T-cell (primary cell): ENCODE data around the gene DHCR24. TPM values are rescaled to one million over a fixed set of nuclear protein-coding genes. Genes with fewer than 3 reads are reported as not detected.
"Not testable (repeated sequence)": the region's sequence is repeated elsewhere in the genome, so short reads cannot be mapped to it uniquely, and the experiment has no call there.

ENCODE experiments used
- ATAC-seq, 4 experiments: fragments of 200-7000 bp in 3 of 4; fragments of 150-1000 bp in 1 of 4; cut with Tn5 transposase; replicated peaks in 1 of 4; 1 replicate in 3 of 4; 2 replicates in 1 of 4; pipeline ENCODE4 v1.10.0; 2021; ENCODE audit warnings: moderate library complexity in 3 of 4, mild to moderate bottlenecking in 2 of 4, moderate number of reproducible peaks in 1 of 4
- CTCF ChIA-PET, 2 donors: fragments of 300-600 bp; sonication (Branson Sonifier 250); formaldehyde crosslinking; loops; one replicate each; lab custom pipeline; 2022; ENCODE audit warnings: antibody characterized with exemption in 2 of 2; lab: Charles Lee
- POLR2A ChIA-PET, 2 donors: fragments of 300-600 bp; sonication (Branson Sonifier 250); formaldehyde crosslinking; loops; one replicate each; lab custom pipeline; 2022; ENCODE audit warnings: antibody characterized with exemption in 2 of 2; lab: Charles Lee
- DNase-seq, 35 experiments: peaks; one replicate each; pipeline versions ENCODE4 v3.0.0 to v3.0.0-alpha.2; 2013 to 2023
- H3K27ac ChIP-seq: one replicate; pipeline ENCODE4 v1.5.1; 2013; ENCODE audit warnings: low read length
- H3K27me3 ChIP-seq, 2 experiments: replicated peaks in 1 of 2; 1 replicate in 1 of 2; 2 replicates in 1 of 2; pipeline versions ENCODE4 v1.6.1 to v1.7.0; 2013; ENCODE audit warnings: low read length in 1 of 2, mixed read lengths in 1 of 2; ENCODE audit not compliant: control insufficient read depth in 2 of 2, insufficient read depth in 2 of 2; ENCODE audit errors: extremely low read depth in 1 of 2
- H3K36me3 ChIP-seq, 2 donors: 1 replicate in 1 of 2; 2 replicates in 1 of 2; pipeline versions ENCODE4 v1.6.1 to v1.7.0; 2013; ENCODE audit warnings: low read length in 1 of 2; ENCODE audit not compliant: control insufficient read depth in 2 of 2, insufficient read depth in 1 of 2; ENCODE audit errors: extremely low read depth in 1 of 2
- H3K4me1 ChIP-seq, 2 experiments: 1 replicate in 1 of 2; 2 replicates in 1 of 2; pipeline versions ENCODE4 v1.6.1 to v1.7.0; 2013; ENCODE audit warnings: low read length in 2 of 2, mixed read lengths in 1 of 2; ENCODE audit not compliant: insufficient read depth in 2 of 2, control insufficient read depth in 1 of 2; ENCODE audit errors: extremely low read depth in 1 of 2
- H3K4me3 ChIP-seq, 2 donors: 1 replicate in 1 of 2; 2 replicates in 1 of 2; pipeline versions ENCODE4 v1.5.1 to v1.7.0; 2013; ENCODE audit warnings: mild to moderate bottlenecking in 2 of 2, low read length in 1 of 2, moderate library complexity in 1 of 2; ENCODE audit not compliant: control insufficient read depth in 1 of 2; ENCODE audit errors: extremely low read depth in 1 of 2
- H3K9me3 ChIP-seq: 2 replicates; pipeline ENCODE4 v1.7.0; 2013
- H3K27ac Mint-ChIP-seq, 2 donors: one replicate each; pipeline ENCODE4 v1.8.0; 2020 to 2021; ENCODE audit warnings: mild to moderate bottlenecking in 2 of 2, mixed read lengths in 2 of 2
- H3K27me3 Mint-ChIP-seq, 2 donors: one replicate each; pipeline ENCODE4 v1.8.0; 2021 to 2022; ENCODE audit warnings: mixed read lengths in 2 of 2
- H3K36me3 Mint-ChIP-seq: one replicate; pipeline ENCODE4 v1.8.0; 2021; ENCODE audit warnings: mixed read lengths
- H3K4me1 Mint-ChIP-seq, 3 donors: one replicate each; pipeline ENCODE4 v1.8.0; 2020 to 2022; ENCODE audit warnings: mixed read lengths in 3 of 3, mild to moderate bottlenecking in 1 of 3
- H3K4me3 Mint-ChIP-seq, 3 donors: one replicate each; pipeline ENCODE4 v1.8.0; 2020 to 2022; ENCODE audit warnings: mild to moderate bottlenecking in 3 of 3, mixed read lengths in 3 of 3, moderate library complexity in 3 of 3
- H3K9me3 Mint-ChIP-seq, 3 donors: one replicate each; pipeline ENCODE4 v1.8.0; 2020 to 2022; ENCODE audit warnings: mixed read lengths in 3 of 3
- WGBS: methylation state at CpG from one replicate; pipeline ENCODE4 v1.1.5; 2013; ENCODE audit warnings: missing lambda C conversion rate; ENCODE audit not compliant: insufficient coverage; 5-methylcytosine and 5-hydroxymethylcytosine counted together
- total RNA-seq, 35 experiments: library from RNA in 6 of 35; stranded (reverse) in 6 of 35; fragments of 120-200 nt in 1 of 35; gene quantifications; one replicate each; pipeline versions ENCODE4 v1.2.1 to v1.2.4 and lab custom pipeline; 2013 to 2026

Gene DHCR24
- 10 to 100 TPM in 3 of 5 donors, 1 to 10 TPM in 2; 4.5 to 19.9 (median 10.7) TPM for total RNA-seq
- 7.0 TPM for total RNA-seq (2013)
- 3.2 to 150 (median 12.2) reads per million in 29 experiments for total RNA-seq (lab: John Stamatoyannopoulos, UW)

- no peaks in the 10 kb centered on the region for H3K9me3 ChIP-seq
- ChIA-PET POLR2A (no interaction called here), CTCF (interaction anchor here (0.5 to 1.1 kb wide), 6 partner anchors 9 to 398 kb away, joined by 3 to 8 read pairs (median 3); no protein-coding TSS in a partner anchor)
- peaks cover 5 to 15% of the 10 kb centered on the region in 2 donors for H3K27me3 Mint-ChIP-seq
- WGBS, result under 1% methylated on average over 105 of the region's 109 CpGs
- peaks cover 24 to 28% (median 24%) of the 10 kb centered on the region in 3 donors for H3K4me1 Mint-ChIP-seq
- H3K27me3 ChIP-seq, result peaks cover 4 to 9% of the 10 kb centered on the region in 2 experiments
- no peaks in the 10 kb centered on the region for H3K36me3 ChIP-seq
- H3K4me3 Mint-ChIP-seq, result peak within 1 kb of the TSS; percentile 88 to 95 (median 95)
- no peak within 1 kb of the TSS for H3K27ac ChIP-seq
- ATAC-seq (peak; percentile 90 to 94 (median 92)), DNase-seq (peak; percentile 24 to 76 (median 49))
- peak within 1 kb of the TSS; percentile 59 to 71 for H3K4me3 ChIP-seq
- H3K27ac Mint-ChIP-seq, result peak within 1 kb of the TSS in 1 of 2 donors; percentile 64
- H3K4me1 ChIP-seq, result peaks cover 3 to 18% of the 10 kb centered on the region in 2 experiments
- H3K9me3 Mint-ChIP-seq, result no peaks in the 10 kb centered on the region
- peaks cover 5% of the 10 kb centered on the region for H3K36me3 Mint-ChIP-seq
Observed at GRCh38 chr1:54886724-54887664, at the start of gene DHCR24. Gene DHCR24 (minus strand): TSS chr1:54887195. CDS start chr1:54887119, 76 bp downstream.

GRCh38 chr1:54936791-54937190 is 49.8 kb upstream of the DHCR24 start:
- Mint-ChIP-seq H3K27me3 (peaks cover 17 to 21% of the 10 kb centered on the region in 2 donors), H3K27ac (no peak overlapping the region), H3K36me3 (no peaks in the 10 kb centered on the region), H3K4me3 (no peak overlapping the region), H3K9me3 (no peaks in the 10 kb centered on the region), H3K4me1 (peaks cover 11 to 15% (median 15%) of the 10 kb centered on the region in 3 donors)
- Histone ChIP-seq H3K9me3 (no peaks in the 10 kb centered on the region), H3K27me3 (peaks cover 0 to 6% of the 10 kb centered on the region in 2 experiments), H3K27ac (no peak overlapping the region), H3K4me3 (no peak overlapping the region), H3K36me3 (no peaks in the 10 kb centered on the region), H3K4me1 (peaks cover 3 to 8% of the 10 kb centered on the region in 2 experiments)
- 97% methylated on average over 4 of the region's 4 CpGs for WGBS
- no peak for ATAC-seq
- ChIA-PET CTCF (no interaction called here), POLR2A (no interaction called here)
- no peak for DNase-seq

GRCh38 chr1:54934869-54935268 is 47.9 kb upstream of the DHCR24 start:
- H3K4me1 Mint-ChIP-seq, result peaks cover 10 to 13% (median 11%) of the 10 kb centered on the region in 3 donors
- POLR2A ChIA-PET, result no interaction called here
- H3K4me1 ChIP-seq, result peaks cover 3 to 6% of the 10 kb centered on the region in 2 experiments
- peaks cover 0 to 4% (median 2%) of the 10 kb centered on the region in 3 donors for H3K9me3 Mint-ChIP-seq
- CTCF ChIA-PET, result interaction anchor here in 1 of 2 donors (0.7 to 1.7 kb wide), 2 partner anchors 10 to 48 kb away, joined by 3 to 4 read pairs; no protein-coding TSS in a partner anchor
- no peaks in the 10 kb centered on the region for H3K36me3 ChIP-seq
- H3K9me3 ChIP-seq, result no peaks in the 10 kb centered on the region
- no peak overlapping the region for H3K4me3 Mint-ChIP-seq
- H3K27ac Mint-ChIP-seq, result no peak overlapping the region
- H3K36me3 Mint-ChIP-seq, result no peaks in the 10 kb centered on the region
- no peak overlapping the region for H3K4me3 ChIP-seq
- H3K27me3 Mint-ChIP-seq, result peaks cover 17 to 22% of the 10 kb centered on the region in 2 donors
- DNase-seq, result no peak
- ATAC-seq, result no peak
- peaks cover 0 to 6% of the 10 kb centered on the region in 2 experiments for H3K27me3 ChIP-seq
- no peak overlapping the region for H3K27ac ChIP-seq

- H3K9me3 Mint-ChIP-seq, H3K4me3 ChIP-seq, H3K36me3 Mint-ChIP-seq, H3K4me3 Mint-ChIP-seq, H3K4me1 Mint-ChIP-seq, POLR2A ChIA-PET, H3K4me1 ChIP-seq, H3K27ac ChIP-seq, DNase-seq, ATAC-seq, H3K9me3 ChIP-seq, H3K27ac Mint-ChIP-seq, H3K36me3 ChIP-seq, H3K27me3 ChIP-seq: not testable (repeated sequence)
- WGBS, result 87% methylated on average over 2 of the region's 6 CpGs
- H3K27me3 Mint-ChIP-seq, result peaks cover 17 to 22% of the 10 kb centered on the region in 2 donors
- CTCF ChIA-PET, result interaction anchor here in 1 of 2 donors (1.0 to 1.7 kb wide), 2 partner anchors 11 to 14 kb away, joined by 3 to 4 read pairs; no protein-coding TSS in a partner anchor
Observed at GRCh38 chr1:54934081-54934480, 47.1 kb upstream of the DHCR24 start.

GRCh38 chr1:54931275-54931840 is 44.4 kb upstream of the DHCR24 start:
- 67% methylated on average over 1 of the region's 1 CpG for WGBS
- H3K4me1 ChIP-seq, result no peaks in the 10 kb centered on the region
- no peak overlapping the region for H3K27ac ChIP-seq
- no peaks in the 10 kb centered on the region for H3K4me1 Mint-ChIP-seq
- H3K36me3 ChIP-seq, result no peaks in the 10 kb centered on the region
- H3K9me3 Mint-ChIP-seq, result peaks cover 0 to 4% (median 2%) of the 10 kb centered on the region in 3 donors
- ATAC-seq, result no peak
- no peak overlapping the region for H3K27ac Mint-ChIP-seq
- no peaks in the 10 kb centered on the region for H3K9me3 ChIP-seq
- H3K4me3 ChIP-seq, result no peak overlapping the region
- H3K27me3 Mint-ChIP-seq, result peaks cover 8 to 22% of the 10 kb centered on the region in 2 donors
- DNase-seq, result no peak
- H3K27me3 ChIP-seq, result peaks cover 0 to 3% of the 10 kb centered on the region in 2 experiments
- H3K36me3 Mint-ChIP-seq, result no peaks in the 10 kb centered on the region
- ChIA-PET CTCF (interaction anchor here in 1 of 2 donors (1.5 kb wide), 1 partner anchor 14 kb away, joined by 3 read pairs; no protein-coding TSS in a partner anchor), POLR2A (no interaction called here)
- no peak overlapping the region for H3K4me3 Mint-ChIP-seq

GRCh38 chr1:54929700-54930099 is 42.7 kb upstream of the DHCR24 start:
- Histone ChIP-seq H3K9me3 (no peaks in the 10 kb centered on the region), H3K4me3 (no peak overlapping the region), H3K36me3 (no peaks in the 10 kb centered on the region), H3K4me1 (no peaks in the 10 kb centered on the region), H3K27me3 (no peaks in the 10 kb centered on the region), H3K27ac (no peak overlapping the region)
- H3K27ac Mint-ChIP-seq, result no peak overlapping the region
- CTCF ChIA-PET, result no interaction called here
- DNase-seq (no peak), ATAC-seq (no peak)
- no peaks in the 10 kb centered on the region for H3K36me3 Mint-ChIP-seq
- H3K9me3 Mint-ChIP-seq, result peaks cover 0 to 4% (median 2%) of the 10 kb centered on the region in 3 donors
- POLR2A ChIA-PET, result interaction anchor here in 1 of 2 donors (0.6 kb wide), 1 partner anchor 204 kb away, joined by 3 read pairs; no protein-coding TSS in a partner anchor
- no peaks in the 10 kb centered on the region for H3K4me1 Mint-ChIP-seq
- no peak overlapping the region for H3K4me3 Mint-ChIP-seq
- H3K27me3 Mint-ChIP-seq, result peaks cover 8 to 15% of the 10 kb centered on the region in 2 donors
